ENCODE measurements around the gene COL1A1.

Gene COL1A1

DNA sequence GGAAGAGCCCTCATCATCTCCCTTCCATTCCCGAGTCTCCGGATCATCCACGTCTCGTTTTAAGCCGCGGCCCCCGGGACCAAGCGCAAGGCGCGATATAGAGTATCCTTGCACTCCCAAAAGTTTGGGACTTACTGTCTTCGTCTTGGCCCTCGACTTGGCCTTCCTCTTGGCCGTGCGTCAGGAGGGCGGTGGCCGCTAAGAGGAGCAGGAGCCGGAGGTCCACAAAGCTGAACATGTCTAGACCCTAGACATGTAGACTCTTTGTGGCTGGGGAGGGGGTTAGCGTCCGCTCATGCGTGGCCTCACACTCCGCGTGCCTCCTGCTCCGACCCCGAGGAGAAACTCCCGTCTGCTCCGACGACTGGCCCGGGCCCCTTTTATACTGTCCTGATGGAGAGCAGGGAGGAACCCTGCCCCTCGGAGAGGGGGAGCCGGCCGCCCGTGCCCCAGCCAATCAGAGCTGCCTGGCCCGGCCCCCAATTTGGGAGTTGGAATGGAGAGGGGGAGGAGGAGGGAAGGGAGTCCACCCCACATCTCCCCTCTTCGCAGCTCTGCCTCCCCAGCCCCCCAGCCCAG is at the start of gene COL1A1:
Gene COL1A1 (minus strand): TSS at position 356 of the 579 bp plus-strand sequence. CDS start 118 bp downstream, at position 238.
- Histone ChIP-seq H3K4me3 (replicated peaks; ENCODE audit: low read depth, low read length) (peak within 1 kb of the TSS; percentile 53), H3K27me3 (replicated peaks; ENCODE audit: control insufficient read depth, insufficient read depth, low read length) (peaks cover 8% of the 10 kb centered on the region), H3K36me3 (ENCODE audit: control insufficient read depth, insufficient read depth, low read length) (no peaks in the 10 kb centered on the region)
- TF ChIP-seq, protein P1, sequence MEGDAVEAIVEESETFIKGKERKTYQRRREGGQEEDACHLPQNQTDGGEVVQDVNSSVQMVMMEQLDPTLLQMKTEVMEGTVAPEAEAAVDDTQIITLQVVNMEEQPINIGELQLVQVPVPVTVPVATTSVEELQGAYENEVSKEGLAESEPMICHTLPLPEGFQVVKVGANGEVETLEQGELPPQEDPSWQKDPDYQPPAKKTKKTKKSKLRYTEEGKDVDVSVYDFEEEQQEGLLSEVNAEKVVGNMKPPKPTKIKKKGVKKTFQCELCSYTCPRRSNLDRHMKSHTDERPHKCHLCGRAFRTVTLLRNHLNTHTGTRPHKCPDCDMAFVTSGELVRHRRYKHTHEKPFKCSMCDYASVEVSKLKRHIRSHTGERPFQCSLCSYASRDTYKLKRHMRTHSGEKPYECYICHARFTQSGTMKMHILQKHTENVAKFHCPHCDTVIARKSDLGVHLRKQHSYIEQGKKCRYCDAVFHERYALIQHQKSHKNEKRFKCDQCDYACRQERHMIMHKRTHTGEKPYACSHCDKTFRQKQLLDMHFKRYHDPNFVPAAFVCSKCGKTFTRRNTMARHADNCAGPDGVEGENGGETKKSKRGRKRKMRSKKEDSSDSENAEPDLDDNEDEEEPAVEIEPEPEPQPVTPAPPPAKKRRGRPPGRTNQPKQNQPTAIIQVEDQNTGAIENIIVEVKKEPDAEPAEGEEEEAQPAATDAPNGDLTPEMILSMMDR (IDR thresholded peaks at IDR 0.05; ENCODE audit: insufficient read depth, low read length, poor library complexity, severe bottlenecking): no peak
- no peak for DNase-seq (ENCODE audit: extremely low read depth, insufficient read length)

DNA sequence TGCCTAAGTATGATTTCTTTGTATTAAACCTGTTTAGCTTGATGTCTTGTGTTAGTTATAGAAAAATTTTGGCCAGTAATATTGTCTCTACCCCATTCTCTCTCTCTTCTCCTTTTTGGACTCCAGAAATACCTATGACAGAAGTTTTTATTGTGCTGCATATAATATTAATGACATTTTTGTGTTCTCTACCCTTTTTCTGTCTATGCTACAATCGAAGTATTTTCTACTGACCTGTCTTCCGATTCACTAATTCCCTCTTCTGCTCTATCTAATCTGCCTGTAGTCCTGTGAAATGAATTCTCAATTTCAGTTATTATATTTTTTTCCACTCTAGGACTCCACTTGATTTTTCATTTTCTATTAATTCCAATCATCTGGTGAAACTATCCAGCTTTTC is 46.8 kb upstream of the COL1A1 start:
- DNase-seq (ENCODE audit: extremely low read depth, insufficient read length): no peak
- TF ChIP-seq, protein P1 (IDR thresholded peaks at IDR 0.05; ENCODE audit: insufficient read depth, low read length, poor library complexity, severe bottlenecking): no peak
- Histone ChIP-seq H3K4me3 (replicated peaks; ENCODE audit: low read depth, low read length) (no peak overlapping the region), H3K36me3 (ENCODE audit: control insufficient read depth, insufficient read depth, low read length) (no peaks in the 10 kb centered on the region), H3K27me3 (replicated peaks; ENCODE audit: control insufficient read depth, insufficient read depth, low read length) (no peaks in the 10 kb centered on the region)

DNA sequence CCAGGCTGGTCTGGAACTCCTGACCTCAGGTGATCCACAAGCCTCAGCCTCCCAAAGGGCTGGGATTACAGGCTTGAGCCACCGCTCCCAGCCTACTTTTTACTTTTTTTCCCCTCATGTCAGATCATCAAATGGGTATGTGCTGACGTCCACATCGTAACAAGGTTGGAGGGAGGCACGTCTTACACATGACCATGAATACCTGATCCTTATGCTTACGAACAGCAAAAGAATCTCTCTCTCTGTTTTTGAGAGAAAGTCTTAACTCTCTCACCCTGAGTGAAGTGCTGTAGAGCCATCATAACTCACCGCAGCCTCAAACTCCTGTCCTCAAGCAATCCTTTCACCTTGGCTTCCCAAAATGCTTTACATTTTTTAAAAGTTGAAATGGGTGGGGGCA is 43.3 kb upstream of the COL1A1 start:
- no peak for DNase-seq (ENCODE audit: extremely low read depth, insufficient read length)
- H3K27me3 ChIP-seq (replicated peaks; ENCODE audit: control insufficient read depth, insufficient read depth, low read length): no peaks in the 10 kb centered on the region
- H3K36me3 ChIP-seq (ENCODE audit: control insufficient read depth, insufficient read depth, low read length): no peaks in the 10 kb centered on the region
- TF ChIP-seq, protein P1 (IDR thresholded peaks at IDR 0.05; ENCODE audit: insufficient read depth, low read length, poor library complexity, severe bottlenecking): no peak
- no peak overlapping the region for H3K4me3 ChIP-seq (replicated peaks; ENCODE audit: low read depth, low read length)

GRCh38 chr17:50241431-50241830 is 40.0 kb upstream of the COL1A1 start:
- no peak for DNase-seq (ENCODE audit: extremely low read depth, insufficient read length)
- Histone ChIP-seq H3K27me3 (replicated peaks; ENCODE audit: control insufficient read depth, insufficient read depth, low read length) (no peaks in the 10 kb centered on the region), H3K36me3 (ENCODE audit: control insufficient read depth, insufficient read depth, low read length) (no peaks in the 10 kb centered on the region), H3K4me3 (replicated peaks; ENCODE audit: low read depth, low read length) (no peak overlapping the region)
- TF ChIP-seq, protein P1 (IDR thresholded peaks at IDR 0.05; ENCODE audit: insufficient read depth, low read length, poor library complexity, severe bottlenecking): no peak

- H3K4me3 ChIP-seq (replicated peaks; ENCODE audit: low read depth, low read length): no peak overlapping the region
- no peaks in the 10 kb centered on the region; the same call in 1 of the 2 replicates for H3K27me3 ChIP-seq (replicated peaks; ENCODE audit: control insufficient read depth, insufficient read depth, low read length)
- H3K36me3 ChIP-seq (ENCODE audit: control insufficient read depth, insufficient read depth, low read length): no peaks in the 10 kb centered on the region
- no peak for DNase-seq (ENCODE audit: extremely low read depth, insufficient read length)
- TF ChIP-seq, protein P1 (IDR thresholded peaks at IDR 0.05; ENCODE audit: insufficient read depth, low read length, poor library complexity, severe bottlenecking): no peak
Measured at GRCh38 chr17:50240851-50241250, 39.4 kb upstream of the COL1A1 start.

- Histone ChIP-seq H3K4me3 (replicated peaks; ENCODE audit: low read depth, low read length) (no peak overlapping the region), H3K27me3 (replicated peaks; ENCODE audit: control insufficient read depth, insufficient read depth, low read length) (no peaks in the 10 kb centered on the region; the same call in 1 of the 2 replicates), H3K36me3 (ENCODE audit: control insufficient read depth, insufficient read depth, low read length) (no peaks in the 10 kb centered on the region)
- TF ChIP-seq, protein P1 (IDR thresholded peaks at IDR 0.05; ENCODE audit: insufficient read depth, low read length, poor library complexity, severe bottlenecking): no peak
- no peak for DNase-seq (ENCODE audit: extremely low read depth, insufficient read length)
Measured at GRCh38 chr17:50239937-50240336, 38.5 kb upstream of the COL1A1 start.

All from GM06990 (cell line).